ENCODE results near the gene NEDD9.

DNA sequence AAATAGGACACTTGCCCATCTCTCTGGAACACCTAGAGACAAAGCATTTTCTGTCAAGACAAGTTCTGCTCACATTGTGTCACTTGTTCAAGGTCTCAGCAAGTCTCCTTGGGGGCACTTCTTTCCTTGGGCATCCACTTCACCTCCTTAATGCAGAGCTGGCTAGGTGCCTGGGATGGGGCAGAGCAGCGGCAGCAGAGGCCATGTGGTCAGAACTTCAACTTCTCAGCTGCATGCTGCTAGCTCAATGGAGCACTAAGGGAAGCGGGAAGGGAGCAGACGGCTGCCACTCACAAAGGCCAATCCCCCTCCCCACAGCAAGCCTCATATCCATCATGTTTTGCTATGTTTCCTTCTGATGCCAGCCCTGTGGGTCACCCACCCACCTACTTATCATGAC is 31.5 kb downstream of the NEDD9 start:
- TF ChIP-seq, protein P1, sequence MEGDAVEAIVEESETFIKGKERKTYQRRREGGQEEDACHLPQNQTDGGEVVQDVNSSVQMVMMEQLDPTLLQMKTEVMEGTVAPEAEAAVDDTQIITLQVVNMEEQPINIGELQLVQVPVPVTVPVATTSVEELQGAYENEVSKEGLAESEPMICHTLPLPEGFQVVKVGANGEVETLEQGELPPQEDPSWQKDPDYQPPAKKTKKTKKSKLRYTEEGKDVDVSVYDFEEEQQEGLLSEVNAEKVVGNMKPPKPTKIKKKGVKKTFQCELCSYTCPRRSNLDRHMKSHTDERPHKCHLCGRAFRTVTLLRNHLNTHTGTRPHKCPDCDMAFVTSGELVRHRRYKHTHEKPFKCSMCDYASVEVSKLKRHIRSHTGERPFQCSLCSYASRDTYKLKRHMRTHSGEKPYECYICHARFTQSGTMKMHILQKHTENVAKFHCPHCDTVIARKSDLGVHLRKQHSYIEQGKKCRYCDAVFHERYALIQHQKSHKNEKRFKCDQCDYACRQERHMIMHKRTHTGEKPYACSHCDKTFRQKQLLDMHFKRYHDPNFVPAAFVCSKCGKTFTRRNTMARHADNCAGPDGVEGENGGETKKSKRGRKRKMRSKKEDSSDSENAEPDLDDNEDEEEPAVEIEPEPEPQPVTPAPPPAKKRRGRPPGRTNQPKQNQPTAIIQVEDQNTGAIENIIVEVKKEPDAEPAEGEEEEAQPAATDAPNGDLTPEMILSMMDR (conservative IDR thresholded peaks at IDR 0.05): no peak
- no peak for TF ChIP-seq ZFX (IDR thresholded peaks at IDR 0.05)
